GM19099 (cell line): ENCODE data around the gene TTLL5.

ENCODE experiments used
- POLR2A ChIP-seq: IDR thresholded peaks from 3 replicates; pipeline ENCODE4 v1.6.1; 2011; ENCODE audit warnings: low read depth; ENCODE audit not compliant: insufficient read length; ENCODE audit errors: extremely low read depth

TTLL5 gene

GRCh38 chr14:75906228-75906627 is 245.2 kb downstream of the TTLL5 start:
- no peak for TF ChIP-seq POLR2A

- TF ChIP-seq POLR2A: no peak
Measured at GRCh38 chr14:75906680-75907280, 245.7 kb downstream of the TTLL5 start.

GRCh38 chr14:75907756-75908359 is 246.8 kb downstream of the TTLL5 start:
- no peak for TF ChIP-seq POLR2A

GRCh38 chr14:75909630-75910029 is 248.6 kb downstream of the TTLL5 start:
- TF ChIP-seq POLR2A: no peak

GRCh38 chr14:75910048-75910447 is 249.0 kb downstream of the TTLL5 start:
- no peak for TF ChIP-seq POLR2A

- TF ChIP-seq POLR2A: no peak
Measured at GRCh38 chr14:75911883-75912282, 250.8 kb downstream of the TTLL5 start.

- TF ChIP-seq POLR2A: no peak
Measured at GRCh38 chr14:75913183-75913582, 252.1 kb downstream of the TTLL5 start.

GRCh38 chr14:75915045-75915444 is 254.0 kb downstream of the TTLL5 start:
- no peak for TF ChIP-seq POLR2A

- TF ChIP-seq POLR2A: no peak
Measured at GRCh38 chr14:75917322-75917945, 256.4 kb downstream of the TTLL5 start.

GRCh38 chr14:75917946-75918335 is 256.9 kb downstream of the TTLL5 start:
- no peak for TF ChIP-seq POLR2A

- TF ChIP-seq POLR2A: no peak
Measured at GRCh38 chr14:75926431-75927115, 265.5 kb downstream of the TTLL5 start.

GRCh38 chr14:75927564-75928087 is 266.6 kb downstream of the TTLL5 start:
- no peak for TF ChIP-seq POLR2A

- no peak for TF ChIP-seq POLR2A
Measured at GRCh38 chr14:75928690-75929181, 267.7 kb downstream of the TTLL5 start.

GRCh38 chr14:75933712-75934296 is 272.8 kb downstream of the TTLL5 start:
- TF ChIP-seq POLR2A: no peak
